Measurements from ENCODE around the gene SPATA12.
"Not testable (repeated sequence)": the region's sequence is repeated elsewhere in the genome, so short reads cannot be mapped to it uniquely, and the experiment has no call there.

SPATA12 gene

DNA sequence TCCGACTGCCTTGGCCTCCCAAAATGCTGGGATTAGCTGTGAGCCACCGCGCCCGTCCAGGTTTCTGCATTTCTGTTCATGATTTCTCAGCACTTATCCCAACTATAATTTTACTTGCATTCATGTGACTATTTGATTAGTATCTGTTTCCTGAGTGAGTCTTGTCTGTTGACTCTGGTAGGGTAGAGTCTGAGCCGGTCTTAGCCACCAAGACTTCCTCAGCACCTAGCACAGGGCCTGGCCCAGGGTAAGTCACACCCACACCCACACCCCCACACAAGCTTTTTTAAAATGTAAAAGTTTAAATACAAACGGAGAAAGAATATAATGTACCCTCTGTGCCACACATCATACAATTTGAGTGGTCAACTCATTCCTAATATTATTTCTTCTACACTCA, 3.1 kb upstream of the SPATA12 start:
- DNase-seq: no peak

DNA sequence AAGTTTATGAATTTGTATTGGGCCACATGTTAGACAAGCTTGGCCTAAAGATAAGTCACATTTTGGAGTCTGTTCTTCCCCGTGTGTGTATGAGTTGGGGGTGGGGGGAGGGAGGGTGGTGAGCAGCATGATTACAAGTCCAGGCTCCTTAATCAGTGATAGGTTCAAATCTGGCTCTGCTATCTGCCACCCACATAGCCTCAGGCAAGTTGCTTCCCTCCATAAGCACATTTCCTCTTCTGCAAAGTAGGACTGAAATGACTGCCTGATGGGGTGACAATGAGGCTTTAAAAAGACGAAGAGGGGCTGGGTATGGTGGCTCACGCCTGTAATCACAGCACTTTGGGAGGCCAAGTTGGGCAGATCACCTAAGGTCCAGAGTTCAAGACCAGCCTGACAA, 1.1 kb upstream of the SPATA12 start:
- no peak for DNase-seq

DNA sequence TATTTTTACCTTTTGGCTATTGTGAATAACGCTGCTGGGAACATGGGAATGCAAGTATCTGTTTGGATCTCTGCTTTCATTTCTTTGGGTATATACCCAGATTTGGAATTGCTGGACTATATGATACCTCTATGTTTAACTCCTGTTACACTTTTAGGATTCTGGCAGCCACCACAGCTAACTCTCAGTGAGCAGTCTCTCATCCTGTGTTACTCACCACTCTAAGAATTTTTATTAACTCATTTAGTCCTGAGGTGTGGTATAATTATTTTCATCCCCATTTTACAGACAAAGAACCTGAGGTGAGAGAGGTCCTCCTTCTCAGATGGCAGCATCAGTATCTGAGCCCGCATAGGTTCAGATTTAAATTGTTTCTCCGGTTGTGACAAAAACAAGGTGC, 1.1 kb downstream of the SPATA12 start:
- no peak for DNase-seq

DNA sequence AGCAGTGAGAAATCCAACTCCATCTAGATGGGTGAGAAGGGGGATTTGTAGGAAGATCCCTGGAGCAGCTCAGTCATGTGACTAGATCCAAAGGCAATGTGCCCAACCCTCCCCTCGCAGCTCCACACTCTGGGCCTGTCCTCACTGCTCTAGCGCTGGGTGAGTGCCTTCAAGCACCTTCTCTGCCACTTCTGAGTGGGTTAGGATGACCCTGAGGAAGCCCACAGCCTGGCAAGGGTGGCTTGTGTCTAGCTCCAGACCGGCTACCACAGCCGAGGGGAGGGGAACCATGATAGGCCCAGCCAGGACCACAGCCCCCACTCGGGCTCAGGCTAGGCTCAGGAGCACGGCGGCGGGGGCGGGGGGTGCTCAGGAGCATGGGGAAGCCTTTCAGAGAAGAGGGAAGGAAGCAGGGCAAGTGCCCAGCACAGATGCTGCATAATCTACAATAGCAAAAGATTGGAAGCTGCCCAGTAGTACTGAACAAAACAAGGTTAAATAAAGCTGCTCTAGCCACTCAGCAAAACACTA, 1.7 kb downstream of the SPATA12 start:
- no peak for DNase-seq

DNA sequence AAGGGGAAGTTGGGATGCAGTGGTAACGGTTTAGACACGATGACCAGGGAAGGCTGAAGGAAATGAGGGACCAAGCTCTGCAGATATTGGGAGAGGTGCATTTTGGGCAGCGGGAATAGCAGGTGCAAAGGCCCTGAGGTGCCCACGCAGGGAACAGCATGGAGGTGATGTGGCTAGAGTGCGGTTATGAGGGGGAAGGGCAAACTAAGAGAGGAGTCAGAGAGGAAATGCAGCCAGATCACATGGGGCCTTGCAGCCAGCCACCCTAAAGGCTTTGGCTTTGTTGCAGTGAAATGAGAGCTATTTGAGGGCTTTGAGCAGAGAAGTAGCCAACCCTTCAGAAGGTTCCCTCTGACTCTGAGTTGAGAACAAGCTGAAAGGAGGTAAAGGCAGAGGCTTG, 2.6 kb downstream of the SPATA12 start:
- no peak for DNase-seq

DNA sequence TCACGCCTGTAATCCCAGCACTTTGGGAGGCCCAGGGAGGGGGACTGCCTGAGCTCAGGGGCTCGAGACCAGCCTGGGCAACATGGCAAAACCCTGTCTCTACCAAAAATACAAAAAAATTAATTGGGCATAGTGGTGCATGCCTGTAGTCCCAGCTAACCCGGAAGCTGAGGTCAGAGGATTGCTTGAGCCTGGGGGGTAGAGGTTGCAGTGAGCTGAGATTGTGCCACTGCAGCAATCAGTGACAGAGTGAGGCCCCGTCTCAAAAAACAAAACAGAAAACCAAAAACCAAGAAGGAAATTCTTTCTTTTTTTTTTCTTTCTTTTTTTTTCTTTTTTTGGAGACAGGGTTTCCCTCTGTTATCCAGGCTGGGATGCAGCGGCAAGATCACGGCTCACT, 3.5 kb downstream of the SPATA12 start:
- no peak for DNase-seq

DNA sequence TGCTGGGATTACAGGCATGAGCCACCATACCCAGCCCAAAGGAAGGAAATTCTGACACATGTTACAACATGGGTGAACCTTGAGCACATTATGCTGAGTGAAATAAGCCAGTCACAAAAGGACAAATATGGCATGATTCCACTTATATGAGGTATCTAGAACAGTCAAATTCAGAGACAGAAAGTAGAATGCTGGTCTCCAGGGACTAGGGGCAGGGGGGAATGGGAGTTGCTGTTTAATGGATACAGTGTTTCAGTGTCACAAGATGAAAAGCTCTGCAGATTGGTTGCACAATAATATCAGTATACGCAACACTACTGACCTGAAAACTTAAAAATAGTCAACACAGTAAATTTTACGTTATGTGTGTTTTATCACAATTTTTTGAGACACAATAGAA, 4.1 kb downstream of the SPATA12 start:
- no peak for DNase-seq

DNA sequence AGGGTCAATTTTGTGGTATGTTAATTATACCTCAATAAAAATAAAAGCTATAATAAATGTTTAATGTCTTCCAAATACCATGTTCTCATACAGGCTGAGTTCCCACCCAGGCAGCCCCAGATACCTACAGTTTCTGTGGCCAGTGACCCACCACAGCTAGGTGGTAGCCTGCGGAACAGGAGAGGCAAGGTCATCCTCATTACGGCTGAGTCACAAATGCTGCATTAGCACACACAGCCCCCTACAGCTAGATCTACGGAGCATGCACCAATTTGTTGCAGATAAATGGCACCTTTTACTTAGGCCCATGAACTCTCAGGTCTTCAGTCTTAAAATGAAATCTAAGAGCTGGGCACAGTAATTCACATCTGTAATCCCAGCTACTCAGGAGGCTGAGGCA, 5.1 kb downstream of the SPATA12 start:
- DNase-seq: no peak

DNA sequence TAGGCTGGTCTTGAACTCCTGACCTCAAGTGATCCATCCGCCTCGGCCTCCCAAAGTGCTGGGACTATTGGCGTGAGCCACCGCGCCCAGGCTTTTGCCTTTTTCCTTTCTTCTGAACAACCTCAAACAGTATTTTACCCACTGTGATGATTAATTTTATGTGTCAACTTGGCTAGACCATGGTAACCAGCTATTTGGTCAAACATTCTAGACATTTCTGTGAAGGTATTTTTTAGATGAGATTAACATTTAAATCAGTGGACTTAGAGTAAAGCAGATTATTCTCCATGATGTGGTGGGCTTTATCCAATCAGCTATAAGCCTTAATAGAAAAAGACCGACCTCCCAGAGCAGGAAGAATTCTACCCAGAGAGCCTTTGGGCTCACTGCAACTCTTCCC, 6.0 kb downstream of the SPATA12 start:
- DNase-seq: no peak

DNA sequence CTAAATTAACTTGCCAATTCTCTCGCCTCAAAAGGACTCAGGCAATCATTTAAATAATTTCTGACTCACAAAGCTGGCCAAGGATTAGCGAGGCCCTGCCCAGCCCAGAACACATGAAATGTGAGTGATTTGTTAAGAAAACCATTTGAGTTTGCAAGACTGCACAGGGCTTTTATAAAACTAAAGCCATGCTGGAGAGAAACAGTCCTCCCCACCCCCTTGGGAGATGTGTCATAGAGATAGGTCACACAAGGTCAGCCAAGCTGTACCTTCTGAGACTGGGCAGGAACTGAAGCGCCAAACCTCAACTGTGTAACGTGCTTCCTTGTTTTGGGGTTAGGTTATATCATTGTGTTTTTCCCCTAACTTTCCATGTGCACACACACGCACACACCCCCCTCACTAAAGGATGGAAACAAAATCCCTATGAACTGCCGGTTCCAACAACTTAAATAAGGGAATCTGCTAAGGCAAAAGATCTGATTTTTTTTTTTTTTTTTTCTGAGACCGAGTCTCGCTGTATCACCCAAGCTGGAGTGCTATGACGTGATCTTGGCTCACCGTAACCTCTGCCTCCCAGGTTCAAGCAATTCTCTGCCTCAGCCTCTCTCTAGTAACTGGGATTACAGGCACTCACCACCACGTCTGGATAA, 8.1 kb downstream of the SPATA12 start:
- DNase-seq: no peak

DNA sequence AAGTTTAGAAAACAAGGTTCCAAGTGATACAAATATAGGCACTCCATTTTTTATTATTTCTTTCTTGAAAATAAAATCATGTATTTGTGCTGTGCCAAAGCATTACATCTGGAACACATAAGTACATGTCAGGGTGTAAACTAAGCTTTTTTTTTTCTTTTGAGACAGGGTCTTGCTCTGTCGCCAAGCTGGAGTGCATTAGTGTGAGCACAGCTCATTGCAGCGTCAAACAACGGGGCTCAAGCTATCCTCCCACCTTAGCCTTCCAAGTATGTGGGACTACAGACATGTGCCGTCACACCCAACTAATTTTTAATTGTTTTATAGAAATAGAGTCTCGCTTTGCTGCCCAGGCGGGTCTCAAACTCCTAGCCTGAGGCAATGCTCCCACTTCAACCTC, 9.0 kb downstream of the SPATA12 start:
- DNase-seq: no peak

DNA sequence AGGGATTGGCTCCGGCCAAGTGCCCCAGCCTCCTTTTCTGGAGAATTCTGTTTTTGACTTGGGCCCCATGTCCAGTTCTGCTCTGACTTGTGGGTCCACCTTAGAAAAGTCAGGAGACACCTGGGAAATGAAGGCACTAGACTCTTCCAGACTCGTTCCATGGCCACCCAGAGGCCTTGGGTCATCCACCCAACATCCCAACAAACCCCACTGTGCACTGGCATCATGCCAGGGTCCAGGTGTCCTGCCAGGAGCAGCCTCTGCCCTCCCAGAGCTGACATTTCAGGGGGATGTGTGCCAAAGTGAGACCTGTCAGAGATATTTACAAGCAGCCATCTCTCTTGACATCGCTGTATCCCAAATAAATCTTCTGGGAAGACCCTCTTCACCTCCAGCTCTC, 13.2 kb downstream of the SPATA12 start:
- DNase-seq: no peak

DNA sequence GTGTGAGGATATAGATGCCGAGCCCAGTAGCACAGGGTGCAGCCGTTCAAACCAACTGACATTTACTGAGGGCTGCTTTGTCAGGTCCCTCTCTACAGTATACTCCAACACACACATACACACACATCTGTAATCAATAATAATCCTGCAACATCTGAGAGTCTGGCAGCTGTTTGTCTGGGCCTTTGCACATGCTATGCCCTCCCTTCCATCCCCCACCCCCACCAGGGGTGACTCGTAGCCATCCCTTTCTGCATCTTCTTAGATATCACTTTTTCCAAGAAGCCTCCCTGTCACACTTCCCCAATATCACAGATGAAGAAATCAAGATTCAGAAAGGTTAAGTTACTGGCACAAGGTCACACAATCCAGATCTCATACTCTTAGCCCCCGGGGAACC, 13.7 kb downstream of the SPATA12 start:
- no peak for DNase-seq

DNA sequence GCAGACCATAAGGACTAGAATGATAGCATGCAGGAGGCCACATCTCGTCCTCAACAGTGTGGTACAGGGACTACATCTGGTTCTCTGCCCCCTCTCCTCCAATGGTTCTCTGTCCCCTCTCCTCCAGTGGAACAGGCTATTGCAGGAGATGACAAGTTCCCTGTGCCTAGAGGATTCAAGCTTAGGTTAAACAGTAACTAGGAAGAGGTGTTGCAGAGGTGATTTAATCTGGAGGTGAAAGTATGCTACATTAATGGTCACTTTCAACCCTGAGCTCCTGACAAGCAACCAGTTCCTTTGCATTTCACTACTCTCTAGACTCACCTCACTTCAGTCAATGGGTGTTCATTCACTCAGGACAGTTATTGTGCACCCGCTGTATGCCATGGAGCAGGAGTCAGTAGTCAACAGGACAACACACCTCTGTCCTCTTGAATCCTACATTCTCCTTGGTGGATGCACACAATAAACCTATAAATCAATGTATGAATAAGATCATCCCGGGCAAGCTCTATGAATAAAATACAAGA, 16.0 kb downstream of the SPATA12 start:
- no peak for DNase-seq

DNA sequence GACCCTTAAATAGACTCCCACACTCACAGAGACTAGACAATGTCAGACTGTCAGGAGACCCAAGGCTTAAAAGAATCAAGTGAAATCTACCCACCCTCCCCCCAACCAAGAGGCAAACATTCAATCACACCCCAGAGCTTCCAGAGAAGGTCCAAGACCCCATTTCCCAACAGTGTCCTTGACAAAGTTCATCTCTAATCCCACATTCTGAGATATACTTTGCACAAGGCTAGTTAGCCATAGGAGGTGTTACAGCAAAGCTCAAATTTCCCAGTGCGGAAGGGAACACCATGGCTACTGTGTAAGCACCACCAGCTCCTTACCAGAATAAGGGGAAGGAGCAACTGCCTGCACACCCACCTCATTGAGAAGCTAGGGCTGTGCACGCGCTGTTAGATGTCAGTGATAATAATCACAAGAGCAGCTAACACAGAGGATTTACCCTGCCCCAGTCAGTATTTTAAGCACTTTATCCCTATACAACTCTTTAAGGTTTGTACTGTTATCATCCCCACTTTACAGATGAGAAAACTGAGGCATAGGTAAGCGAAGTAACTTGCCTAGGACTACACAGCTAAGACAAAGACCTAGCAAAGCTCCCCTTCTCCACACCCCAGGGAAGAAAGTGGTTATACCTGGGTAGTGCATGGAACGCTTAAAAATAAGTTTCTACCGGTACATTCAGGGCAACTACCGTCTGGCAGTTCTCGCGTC, 17.3 kb downstream of the SPATA12 start:
- DNase-seq: no peak

DNA sequence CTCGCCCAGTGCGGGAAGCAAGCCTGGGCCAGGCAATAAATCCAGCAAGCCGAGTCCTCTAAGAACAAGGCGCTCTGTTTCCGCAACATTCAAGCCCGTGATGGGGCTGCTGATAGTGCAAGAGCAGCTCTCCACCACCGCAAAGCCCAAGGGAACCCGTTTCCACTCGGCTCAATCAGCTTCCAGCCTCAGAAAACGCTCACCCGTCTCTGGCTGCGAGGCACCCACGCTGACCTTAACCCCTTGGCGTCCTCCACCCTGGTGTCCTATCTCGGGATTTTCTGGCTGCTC, 17.8 kb downstream of the SPATA12 start:
- DNase-seq: no peak

DNA sequence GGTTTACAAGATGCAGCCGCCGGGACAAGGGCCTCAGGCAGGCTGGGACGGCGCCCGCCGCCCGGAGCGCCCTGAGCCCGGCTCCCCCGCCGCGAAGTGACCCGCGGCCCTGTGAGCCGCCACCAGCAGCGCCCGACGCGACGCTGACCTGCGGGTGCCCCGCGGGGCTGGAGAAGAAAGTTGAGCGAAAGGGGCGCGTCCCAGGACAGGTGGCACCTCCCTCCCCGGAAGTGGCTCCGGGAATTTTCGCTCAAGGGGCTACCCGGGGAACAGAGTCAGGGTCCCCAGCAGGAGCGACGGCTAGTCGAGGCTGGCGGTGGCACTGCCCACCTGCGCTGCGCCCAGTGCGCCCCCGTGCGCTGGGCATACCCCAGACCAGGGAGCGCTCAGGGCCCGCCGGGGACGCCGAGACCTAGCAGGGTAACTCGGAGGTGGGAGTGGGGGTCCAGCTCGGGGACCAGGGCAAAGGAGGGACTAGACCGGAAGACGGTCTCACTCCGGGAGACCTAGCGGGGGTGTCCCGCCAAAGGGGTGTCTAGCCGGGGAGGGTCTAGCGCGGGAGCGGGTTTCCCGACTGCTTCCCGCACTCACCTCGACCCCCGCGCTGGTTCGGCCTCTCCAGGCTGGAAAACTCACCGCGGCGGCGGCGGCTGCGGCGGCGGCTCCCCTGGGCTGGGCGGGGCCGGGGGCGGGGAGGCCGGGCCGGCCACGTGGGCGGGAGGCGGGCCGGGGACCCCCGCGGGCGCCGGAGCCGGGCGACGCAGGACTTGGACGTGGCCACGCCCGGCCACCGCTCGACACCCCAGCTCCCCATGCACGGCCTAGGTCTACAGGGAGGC, 18.4 kb downstream of the SPATA12 start:
- peak; percentile 2 for DNase-seq

DNA sequence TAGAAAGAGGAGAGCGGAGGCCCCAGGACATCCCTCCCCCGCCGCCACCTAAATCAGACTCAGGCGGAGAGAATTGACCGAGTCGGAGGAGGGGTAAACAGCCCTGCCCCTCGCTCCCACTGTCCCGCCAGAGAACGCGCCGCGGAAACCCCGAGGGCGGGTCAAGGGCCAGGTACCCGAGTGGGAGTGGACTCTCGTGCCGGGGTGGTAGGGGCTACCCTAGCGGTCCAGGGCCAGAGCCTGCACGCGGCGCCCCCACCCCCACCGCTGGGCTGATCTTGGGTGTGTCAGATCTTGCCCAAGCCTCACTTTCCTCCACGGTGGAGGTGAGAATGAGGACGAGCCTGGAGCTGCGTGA, 19.0 kb downstream of the SPATA12 start:
- DNase-seq: no peak

DNA sequence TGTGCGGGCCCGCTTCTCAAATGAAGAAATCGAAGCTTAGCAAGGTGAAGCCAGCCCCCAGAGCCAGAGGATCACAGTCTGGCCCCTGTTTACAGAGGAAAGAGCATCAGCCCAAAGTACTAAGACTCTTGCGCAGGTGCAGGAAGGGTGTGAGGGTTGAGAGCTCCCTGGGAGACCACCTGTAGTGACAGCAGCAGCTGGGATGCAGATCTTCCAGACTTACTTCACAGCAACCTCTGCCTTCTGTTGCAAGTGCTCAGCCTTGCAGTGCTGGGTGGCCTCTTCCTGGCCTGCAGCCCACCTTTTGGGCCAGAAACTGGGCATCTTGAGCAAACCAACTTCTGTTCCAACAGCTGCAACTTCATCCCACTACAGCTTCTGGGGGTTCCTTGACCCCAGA, 19.7 kb downstream of the SPATA12 start:
- DNase-seq: no peak

DNA sequence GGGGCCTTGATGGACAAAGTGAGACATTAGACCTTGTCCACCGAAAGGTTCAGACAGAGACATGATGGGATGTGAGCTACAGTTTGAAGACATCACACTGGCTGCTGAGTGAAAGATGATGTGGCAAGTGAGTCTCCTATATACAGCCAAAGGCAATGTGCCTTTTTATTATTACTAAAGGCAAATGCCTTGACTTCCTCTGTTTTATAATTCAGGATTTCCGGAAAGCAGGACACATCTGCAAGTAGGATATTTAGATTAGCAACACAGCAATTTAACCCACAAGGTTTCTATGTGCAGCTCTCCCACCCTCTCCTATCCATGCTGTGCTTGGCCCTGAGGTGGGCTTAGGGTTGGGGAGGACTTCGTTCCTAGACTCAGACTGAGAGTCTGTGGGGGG, 20.7 kb downstream of the SPATA12 start:
- no peak for DNase-seq

DNA sequence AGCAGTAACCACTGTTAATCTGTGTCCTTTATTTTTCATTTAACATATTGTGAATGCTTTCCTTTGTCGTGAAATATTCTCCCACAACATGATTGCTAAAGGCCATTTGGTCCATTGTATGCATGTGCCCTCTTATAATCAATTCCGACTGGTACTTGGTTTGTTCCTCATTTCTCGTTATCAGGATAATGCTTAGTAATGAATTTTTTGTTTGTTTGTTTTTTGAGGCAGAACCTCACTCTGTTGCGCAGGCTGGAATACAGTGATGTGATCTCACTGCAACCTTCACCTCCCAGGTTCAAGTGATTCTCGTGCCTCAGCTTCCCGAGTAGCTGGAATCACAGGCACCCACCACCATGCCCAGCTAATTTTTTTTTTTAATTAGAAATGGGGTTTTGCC, 22.0 kb downstream of the SPATA12 start:
- no peak for DNase-seq

DNA sequence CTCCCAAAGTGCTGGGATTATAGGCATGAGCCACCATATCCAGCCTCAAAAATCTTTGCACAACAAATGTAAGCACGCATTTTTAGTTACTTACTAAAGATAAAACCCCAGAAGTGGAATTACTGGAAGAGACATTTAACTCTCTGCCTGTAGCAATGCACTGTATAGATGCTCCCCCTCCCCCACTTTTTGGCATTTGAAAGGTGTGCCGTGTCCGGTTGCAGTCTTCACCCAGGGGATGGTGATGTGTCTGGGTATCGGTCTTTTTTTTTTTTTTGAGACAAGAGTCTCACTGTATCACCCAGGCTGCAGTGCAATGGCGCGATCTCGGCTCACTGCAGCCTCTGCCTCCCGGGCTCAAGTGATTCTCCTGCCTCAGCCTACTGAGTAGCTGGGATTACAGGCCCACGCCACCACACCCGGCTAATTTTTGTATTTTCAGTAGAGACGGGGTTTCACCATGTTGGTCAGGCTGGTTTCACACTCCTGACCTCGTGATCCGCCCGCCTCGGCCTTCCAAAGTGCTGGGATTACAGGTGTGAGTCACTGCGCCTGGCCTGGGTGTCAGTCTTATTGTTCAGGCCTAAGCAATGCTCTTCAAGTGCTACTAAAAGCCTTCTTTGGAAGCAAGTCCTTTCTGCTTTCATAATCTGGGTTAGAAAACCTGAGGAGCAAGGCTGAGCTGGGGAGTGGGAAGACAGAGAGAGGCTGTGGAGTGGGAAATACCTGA, 23.0 kb downstream of the SPATA12 start:
- DNase-seq: not testable (repeated sequence)

DNA sequence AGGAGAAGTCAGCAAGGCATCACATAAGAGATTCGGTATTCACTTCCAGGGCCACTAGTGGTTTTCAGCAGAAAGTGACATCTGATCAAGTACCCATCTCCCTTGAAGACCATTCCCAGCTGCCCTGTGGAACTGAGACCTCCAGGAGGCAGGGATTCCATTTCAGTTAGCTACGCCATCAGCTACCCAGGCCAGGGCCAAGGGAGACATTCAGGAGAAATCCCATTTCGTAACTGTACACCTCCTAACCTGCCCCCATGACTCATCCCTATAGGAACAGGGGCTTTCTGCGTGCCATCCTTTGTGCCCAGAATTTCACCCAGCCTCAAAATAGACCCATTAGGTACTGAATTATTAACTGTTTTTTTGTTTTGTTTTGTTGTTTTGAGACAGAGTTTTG, 24.7 kb downstream of the SPATA12 start:
- DNase-seq: no peak

All from NCI-H748 treated with DMSO at 0.1 percent for 48 hours (cell line).